GM19351 (cell line): ENCODE data around the gene EAPP.
"Not testable (repeated sequence)": the region's sequence is repeated elsewhere in the genome, so short reads cannot be mapped to it uniquely, and the experiment has no call there.

Experiments used
- ATAC-seq: cut with Tn5 transposase; IDR thresholded peaks from one replicate; pipeline ENCODE4 v1.9.1; 2021; ENCODE audit warnings: mild to moderate bottlenecking, moderate library complexity; ENCODE audit not compliant: unreplicated experiment

The EAPP gene, protein sequence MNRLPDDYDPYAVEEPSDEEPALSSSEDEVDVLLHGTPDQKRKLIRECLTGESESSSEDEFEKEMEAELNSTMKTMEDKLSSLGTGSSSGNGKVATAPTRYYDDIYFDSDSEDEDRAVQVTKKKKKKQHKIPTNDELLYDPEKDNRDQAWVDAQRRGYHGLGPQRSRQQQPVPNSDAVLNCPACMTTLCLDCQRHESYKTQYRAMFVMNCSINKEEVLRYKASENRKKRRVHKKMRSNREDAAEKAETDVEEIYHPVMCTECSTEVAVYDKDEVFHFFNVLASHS

GRCh38 chr14:34539407-34540180, at the start of gene EAPP:
TSS of gene EAPP (minus strand) at chr14:34539701. CDS start at chr14:34539628, 73 bp downstream.
- ATAC-seq = peak; percentile 100

DNA sequence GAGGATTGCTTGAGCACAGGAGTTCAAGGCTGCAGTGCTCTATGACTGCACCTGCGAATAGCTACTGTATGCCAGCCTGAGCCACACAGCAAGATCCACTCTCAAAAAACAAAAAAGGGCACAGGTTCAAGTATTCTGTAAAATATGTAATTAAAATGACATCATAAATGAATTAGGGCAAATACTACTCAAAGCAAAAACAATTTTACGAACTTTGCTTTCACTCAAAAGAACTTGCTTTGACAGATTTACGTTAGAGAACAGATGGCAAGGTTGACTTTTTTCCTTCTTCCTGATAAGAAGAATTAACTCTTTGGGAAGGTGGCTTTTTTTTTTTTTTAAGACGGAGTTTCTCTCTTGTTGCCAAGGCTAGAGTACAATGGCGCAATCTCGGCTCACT, 44.0 kb upstream of the EAPP start:
- no peak for ATAC-seq

DNA sequence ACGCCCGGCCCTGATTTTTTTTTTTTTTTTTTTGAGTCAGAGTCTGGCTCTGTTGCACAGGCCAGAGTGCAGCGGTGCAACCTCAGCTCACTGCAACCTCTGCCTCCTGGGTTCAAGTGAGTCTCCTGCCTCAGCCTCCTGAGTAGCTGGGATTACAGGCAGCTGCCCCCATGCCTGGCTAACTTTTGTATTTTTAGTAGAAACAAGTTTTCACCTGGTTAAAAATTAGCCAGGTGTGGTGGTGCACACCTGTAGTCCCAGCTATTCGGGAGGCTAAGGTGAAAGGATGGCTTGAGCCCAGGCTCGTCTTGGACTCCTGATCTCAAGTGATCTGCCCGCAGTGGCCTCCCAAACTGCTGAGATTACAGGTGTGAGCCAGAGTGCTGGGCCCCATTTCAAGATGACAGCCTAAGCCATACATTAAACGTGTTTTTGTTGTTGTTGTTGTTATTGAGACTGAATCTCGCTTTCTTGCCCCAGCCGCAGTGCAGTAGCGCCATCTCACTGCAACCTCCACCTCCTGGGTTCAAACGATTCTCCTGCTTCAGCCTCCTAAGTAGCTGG, 42.7 kb upstream of the EAPP start:
- ATAC-seq = no peak

- ATAC-seq = no peak
Measured at GRCh38 chr14:34580381-34580780, 40.9 kb upstream of the EAPP start.

- ATAC-seq = no peak
Measured at GRCh38 chr14:34571771-34572170, 32.3 kb upstream of the EAPP start.

DNA sequence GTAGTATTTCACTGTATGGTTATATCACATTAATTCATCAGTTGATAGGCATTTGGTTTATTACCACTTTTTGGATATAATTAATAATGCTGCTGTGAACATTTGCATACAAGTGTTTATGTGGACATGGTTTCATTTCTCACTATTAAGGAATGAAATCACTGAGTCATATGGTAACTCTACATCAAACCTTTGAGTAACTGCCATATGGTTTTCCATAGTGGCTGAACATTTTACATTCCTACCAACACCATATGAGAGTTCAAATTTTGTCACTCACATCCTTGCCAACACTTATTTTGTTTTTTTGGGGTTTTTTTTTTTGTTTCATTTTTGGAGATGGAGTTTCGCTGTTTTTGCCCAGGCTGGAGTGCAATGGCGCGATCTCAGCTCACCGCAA, 30.2 kb upstream of the EAPP start:
- no peak for ATAC-seq

DNA sequence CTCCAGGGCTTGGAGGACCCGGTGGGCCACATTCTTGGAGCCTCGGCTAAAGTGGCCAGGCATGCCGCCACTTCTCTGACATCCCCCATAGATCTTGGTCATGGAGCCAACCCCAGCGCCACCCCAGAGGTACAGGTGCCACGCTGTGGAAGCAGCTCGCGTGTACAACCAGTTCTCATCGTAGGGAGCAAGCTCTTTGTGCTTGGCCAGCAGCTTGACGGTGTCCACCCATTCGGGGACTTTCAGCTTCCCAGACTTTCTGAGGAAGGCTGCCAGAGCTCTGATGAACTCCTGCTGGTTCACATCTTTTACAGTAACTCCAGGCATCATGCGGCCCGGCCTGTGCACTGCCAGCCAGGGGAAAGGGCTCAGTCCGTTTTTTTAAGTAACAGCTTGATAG, 29.3 kb upstream of the EAPP start:
- no peak for ATAC-seq

GRCh38 chr14:34562776-34563150, 23.3 kb upstream of the EAPP start:
- ATAC-seq = no peak

DNA sequence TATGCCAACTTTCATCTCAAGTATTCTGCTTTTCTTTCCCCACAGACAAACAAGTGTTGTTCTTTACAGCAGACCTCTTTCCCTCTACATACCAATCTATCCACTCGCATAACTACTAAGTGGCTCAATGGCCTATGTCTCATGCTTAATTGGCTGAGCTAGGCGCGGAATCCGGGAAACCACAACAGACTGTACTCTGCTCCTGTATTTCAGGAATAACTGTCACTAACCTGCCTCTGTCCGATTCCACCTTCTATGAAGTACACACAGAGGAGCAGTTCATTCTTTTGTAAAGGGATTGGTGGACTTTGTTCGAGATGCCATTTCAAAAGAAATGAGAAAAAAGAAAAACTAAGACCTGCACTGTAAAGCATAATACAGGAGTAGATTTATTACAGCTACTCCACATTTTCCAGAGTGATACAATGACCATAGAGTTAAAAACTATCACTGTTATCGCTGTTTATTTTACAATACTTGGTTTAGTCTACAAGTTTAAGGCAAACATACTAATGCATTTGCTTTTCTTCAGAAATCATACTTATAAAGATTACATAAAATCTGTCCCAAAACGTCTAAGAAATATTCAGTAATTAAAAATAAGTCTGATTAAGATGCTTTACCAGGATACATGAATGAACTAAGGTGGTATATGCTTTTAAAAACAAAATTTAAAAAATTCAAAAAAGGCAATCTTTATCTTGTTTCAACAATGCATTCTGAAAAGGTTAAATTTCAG, 22.7 kb upstream of the EAPP start:
- ATAC-seq = not testable (repeated sequence)

DNA sequence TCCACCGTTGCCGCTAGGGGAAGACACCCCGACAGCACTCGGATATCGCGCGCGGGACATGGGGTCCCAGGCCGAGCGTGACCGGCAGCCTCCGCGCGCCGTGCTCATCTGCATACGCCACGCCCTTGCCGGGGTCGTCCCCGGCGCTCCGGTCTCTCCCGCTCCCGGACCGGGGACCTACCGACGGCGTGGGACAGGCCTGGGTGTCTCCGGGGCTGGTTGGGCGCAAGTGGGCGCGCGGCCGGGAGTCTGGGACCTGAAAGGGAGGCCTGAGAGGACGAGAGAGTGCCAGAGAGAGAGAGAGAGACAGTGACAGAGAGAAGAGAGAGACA, 17.0 kb upstream of the EAPP start:
- peak; percentile 42 for ATAC-seq

DNA sequence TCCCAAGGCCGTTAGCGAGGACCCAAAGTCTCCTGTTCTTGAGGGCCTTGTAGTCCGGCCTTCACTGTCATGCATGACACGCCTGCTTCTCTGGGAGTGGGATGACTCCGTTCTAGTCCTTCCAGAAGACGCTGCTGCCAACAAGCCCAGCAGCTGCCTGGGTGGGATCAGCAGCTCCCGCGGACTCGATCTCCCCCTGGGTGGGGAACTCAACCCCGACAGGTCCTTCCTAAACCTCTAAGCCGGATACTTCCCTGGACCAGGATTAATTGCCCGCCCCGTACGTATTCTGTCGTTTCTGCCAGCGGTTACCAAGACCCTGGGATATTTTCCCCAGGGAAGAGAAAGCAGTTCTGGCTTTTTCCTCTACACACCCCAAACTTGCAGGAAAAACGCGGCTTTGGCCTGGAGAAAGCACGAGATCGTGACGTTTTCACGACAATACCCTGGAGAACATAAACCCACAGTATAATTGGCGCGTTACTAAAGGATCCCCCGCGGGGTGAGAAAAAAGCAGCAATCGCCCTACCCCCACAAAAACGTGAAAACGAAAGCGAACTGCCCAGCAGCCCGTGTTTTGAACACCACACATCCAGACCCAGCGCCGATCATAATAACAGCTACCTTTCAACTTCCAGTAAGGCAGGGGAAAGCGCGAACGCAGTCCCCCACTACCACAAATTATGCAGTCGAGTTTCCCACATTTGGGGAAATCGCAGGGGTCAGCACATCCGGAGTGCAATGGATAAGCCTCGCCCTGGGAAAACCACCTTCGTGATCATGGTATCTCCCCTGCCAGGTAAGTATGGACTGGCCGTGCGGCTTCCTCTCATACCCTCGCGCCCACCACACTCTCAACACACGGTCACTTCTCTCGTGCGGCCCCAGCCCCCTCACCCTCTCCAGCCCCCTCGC, 16.3 kb upstream of the EAPP start:
- peak; percentile 82 for ATAC-seq

DNA sequence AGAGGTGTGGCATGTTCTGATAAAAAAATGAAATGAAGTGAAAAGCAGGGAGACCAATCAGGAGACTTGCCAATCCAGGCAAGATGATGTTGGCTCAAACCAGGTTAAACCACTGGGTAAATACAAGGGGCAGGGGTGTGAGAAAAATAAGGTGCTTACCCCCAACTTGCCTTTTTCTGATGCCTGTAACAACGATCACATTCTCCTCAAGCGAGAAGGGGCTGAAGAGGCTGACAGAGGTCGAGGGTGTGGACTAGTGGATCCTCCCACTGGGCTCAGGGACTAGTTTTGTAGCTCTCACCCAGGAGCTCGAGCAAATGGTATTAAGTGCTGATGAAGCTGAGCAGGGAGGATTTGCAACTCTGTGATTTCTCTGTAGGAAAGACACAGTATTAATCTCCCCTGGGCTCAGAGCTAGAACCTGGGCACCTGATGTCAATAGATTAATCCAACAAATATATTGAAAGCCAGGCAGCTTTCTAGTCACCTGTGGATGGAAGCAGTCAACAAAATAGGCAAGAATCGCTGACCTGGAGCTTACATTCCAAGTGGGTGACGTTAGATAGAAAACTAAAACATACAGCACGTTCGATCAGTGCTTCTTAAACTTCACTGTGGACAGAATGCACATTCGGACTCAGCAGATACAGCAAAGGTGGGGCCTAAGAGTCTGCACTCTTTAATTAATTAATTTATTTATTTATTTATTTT, 15.2 kb upstream of the EAPP start:
- no peak for ATAC-seq

DNA sequence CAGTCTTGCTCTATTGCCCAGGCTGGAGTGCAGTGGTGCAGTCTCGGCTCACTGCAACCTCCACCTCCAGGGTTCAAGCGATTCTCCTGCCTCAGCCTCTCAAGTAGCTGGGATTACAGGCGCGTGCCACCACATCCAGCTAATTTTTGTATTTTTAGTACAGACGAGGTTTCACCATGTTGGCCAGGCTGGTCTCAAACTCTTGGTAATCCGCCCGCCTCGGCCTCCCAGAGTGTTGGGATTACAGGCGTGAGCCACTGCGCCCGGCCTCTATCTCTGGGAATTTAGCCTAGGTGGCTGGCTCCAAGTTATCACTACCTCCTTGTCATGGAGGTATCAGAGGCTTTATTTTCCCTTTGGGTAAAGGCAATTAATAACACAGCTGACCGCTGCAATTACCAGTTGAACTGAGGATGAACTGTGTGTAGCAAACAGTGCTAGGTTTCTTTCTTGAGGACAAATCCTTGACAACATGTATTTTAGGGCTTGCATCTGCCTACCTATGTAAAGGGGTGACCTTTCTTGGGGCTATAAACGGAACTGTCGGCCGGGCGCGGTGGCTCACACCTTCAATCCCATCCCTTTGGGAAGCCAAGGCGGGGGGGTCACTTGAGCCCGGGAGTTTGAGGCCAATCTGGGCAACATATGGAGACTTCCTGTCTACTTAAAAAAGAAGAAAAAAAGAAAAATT, 9.9 kb upstream of the EAPP start:
- not testable (repeated sequence) for ATAC-seq

DNA sequence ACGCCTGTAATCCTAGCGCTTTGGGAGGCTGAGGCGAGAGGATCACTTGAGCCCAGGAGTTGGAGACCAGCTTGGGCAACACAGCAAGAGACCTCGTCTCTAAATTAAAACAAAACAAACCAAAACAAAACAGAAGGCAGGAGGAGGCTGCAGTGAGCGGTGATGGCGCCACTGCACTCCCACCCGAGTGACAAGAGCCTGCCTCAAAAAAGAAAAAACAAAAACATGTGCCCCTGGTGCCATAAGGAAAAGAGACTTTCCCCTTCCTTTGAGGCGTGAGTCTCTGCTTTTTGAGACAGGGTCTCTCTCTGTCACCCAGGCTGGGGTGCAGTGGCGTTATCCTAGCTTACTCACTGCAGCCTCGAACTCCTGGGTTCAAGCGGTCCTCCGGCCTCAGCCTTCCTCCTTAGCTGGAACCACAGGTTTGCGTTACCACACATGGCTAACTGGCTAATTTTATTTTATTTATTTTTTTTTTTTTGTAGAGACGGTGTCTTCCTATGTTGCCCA, 9.0 kb upstream of the EAPP start:
- no peak for ATAC-seq

DNA sequence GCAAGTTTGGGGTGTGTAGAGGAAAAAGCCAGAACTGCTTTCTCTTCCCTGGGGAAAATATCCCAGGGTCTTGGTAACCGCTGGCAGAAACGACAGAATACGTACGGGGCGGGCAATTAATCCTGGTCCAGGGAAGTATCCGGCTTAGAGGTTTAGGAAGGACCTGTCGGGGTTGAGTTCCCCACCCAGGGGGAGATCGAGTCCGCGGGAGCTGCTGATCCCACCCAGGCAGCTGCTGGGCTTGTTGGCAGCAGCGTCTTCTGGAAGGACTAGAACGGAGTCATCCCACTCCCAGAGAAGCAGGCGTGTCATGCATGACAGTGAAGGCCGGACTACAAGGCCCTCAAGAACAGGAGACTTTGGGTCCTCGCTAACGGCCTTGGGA, 7.6 kb upstream of the EAPP start:
- ATAC-seq = peak; percentile 33

DNA sequence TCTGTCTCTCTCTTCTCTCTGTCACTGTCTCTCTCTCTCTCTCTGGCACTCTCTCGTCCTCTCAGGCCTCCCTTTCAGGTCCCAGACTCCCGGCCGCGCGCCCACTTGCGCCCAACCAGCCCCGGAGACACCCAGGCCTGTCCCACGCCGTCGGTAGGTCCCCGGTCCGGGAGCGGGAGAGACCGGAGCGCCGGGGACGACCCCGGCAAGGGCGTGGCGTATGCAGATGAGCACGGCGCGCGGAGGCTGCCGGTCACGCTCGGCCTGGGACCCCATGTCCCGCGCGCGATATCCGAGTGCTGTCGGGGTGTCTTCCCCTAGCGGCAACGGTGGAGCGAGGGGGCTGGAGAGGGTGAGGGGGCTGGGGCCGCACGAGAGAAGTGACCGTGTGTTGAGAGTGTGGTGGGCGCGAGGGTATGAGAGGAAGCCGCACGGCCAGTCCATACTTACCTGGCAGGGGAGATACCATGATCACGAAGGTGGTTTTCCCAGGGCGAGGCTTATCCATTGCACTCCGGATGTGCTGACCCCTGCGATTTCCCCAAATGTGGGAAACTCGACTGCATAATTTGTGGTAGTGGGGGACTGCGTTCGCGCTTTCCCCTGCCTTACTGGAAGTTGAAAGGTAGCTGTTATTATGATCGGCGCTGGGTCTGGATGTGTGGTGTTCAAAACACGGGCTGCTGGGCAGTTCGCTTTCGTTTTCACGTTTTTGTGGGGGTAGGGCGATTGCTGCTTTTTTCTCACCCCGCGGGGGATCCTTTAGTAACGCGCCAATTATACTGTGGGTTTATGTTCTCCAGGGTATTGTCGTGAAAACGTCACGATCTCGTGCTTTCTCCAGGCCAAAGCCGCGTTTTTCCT, 7.0 kb upstream of the EAPP start:
- ATAC-seq = peak; percentile 82

- not testable (repeated sequence) for ATAC-seq
Measured at GRCh38 chr14:34540181-34541059, 919 bp upstream of the EAPP start.
